ENCODE data around the gene SYK. TPM values are rescaled to one million over a fixed set of nuclear protein-coding genes. Genes with fewer than 3 reads are reported as not detected.

SYK gene
- total and polyA plus RNA-seq, 2 of the 13 experiments (the other 11 are each of a cell fraction or from before 2014, with no cell fraction given) = not detected

DNA sequence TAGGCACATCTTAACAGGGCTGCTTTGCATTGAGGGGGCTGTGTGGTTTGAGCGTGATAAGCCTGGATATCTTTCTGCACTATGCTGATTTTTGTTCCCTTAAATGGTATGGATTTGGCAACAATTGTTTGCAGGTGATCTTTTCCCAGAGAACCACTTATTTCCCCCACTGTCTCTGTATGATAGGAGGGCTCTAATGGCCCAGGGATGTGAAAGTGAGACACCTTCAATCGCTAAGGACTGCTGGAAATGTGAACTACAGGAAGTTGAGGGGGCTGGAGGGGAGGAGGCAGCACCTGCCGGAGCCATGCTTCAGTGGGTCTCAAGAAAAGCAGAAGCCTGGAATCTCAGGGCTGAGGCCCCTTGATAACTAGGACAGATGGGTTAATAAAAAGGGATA, 29.4 kb downstream of the SYK start:
- WGBS (ENCODE audit: low lambda C conversion rate) = 2% methylated on average over 3 of the region's 3 CpGs
- in situ Hi-C loops (cut with HindIII; ENCODE audit: extremely low pct_ligation_motif_present, low pct_unique_long_range_greater_than_20kb) (no loop called here), intact Hi-C loops (cut with micrococcal nuclease; ENCODE audit: unreplicated experiment) (no loop called here)
- no TSS peak for BruUV-seq (replicated peaks)
- ChIA-PET CTCF (ENCODE audit: low intra/inter-chr PET ratio, low total read pairs) (no interaction called here), POLR2A (no interaction called here)
- H3K9ac ChIP-seq (ENCODE audit: insufficient read depth, low read depth, low read length) = no peak overlapping the region
- peaks cover 1 to 15% of the 10 kb centered on the region in 2 experiments; a peak in 2 of 5 replicates for H3K27me3 ChIP-seq (ENCODE audit: control insufficient read depth in 1 of 2, insufficient read depth in 2 of 2, low read length in 2 of 2)
- H3K79me2 ChIP-seq (ENCODE audit: insufficient read depth, low read length) = no peaks in the 10 kb centered on the region
- no peak for FAIRE-seq
- H3K4me1 ChIP-seq (ENCODE audit: insufficient read depth, low read length) = no peaks in the 10 kb centered on the region
- H4K20me1 ChIP-seq (ENCODE audit: insufficient read depth, low read length) = no peaks in the 10 kb centered on the region
- no peak for TF ChIP-seq FOSL2 (CRISPR knock-in tag; IDR thresholded peaks at IDR 0.05)
- TF ChIP-seq, protein P1, sequence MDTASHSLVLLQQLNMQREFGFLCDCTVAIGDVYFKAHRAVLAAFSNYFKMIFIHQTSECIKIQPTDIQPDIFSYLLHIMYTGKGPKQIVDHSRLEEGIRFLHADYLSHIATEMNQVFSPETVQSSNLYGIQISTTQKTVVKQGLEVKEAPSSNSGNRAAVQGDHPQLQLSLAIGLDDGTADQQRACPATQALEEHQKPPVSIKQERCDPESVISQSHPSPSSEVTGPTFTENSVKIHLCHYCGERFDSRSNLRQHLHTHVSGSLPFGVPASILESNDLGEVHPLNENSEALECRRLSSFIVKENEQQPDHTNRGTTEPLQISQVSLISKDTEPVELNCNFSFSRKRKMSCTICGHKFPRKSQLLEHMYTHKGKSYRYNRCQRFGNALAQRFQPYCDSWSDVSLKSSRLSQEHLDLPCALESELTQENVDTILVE (CRISPR knock-in tag; IDR thresholded peaks at IDR 0.05) = no peak
- H3K36me3 ChIP-seq (replicated peaks in 1 of 2; ENCODE audit: control insufficient read depth in 1 of 2, insufficient read depth in 2 of 2, low read length in 2 of 2) = no peaks in the 10 kb centered on the region
- no peak for ATAC-seq
- H3K4me3 ChIP-seq (replicated peaks in 1 of 3; ENCODE audit: insufficient read depth in 1 of 3, low read depth in 2 of 3, low read length in 3 of 3) = no peak overlapping the region
- no peak overlapping the region for H3K4me2 ChIP-seq (ENCODE audit: low read depth, low read length)
- DNase-seq (ENCODE audit: low spot score) = no peak
- H2AFZ ChIP-seq (ENCODE audit: low read length) = no peak overlapping the region
- no peak overlapping the region for H3K27ac ChIP-seq (ENCODE audit: extremely low read length, insufficient read depth, low read length)
- H3K9me3 ChIP-seq (ENCODE audit: low read length) = no peaks in the 10 kb centered on the region

DNA sequence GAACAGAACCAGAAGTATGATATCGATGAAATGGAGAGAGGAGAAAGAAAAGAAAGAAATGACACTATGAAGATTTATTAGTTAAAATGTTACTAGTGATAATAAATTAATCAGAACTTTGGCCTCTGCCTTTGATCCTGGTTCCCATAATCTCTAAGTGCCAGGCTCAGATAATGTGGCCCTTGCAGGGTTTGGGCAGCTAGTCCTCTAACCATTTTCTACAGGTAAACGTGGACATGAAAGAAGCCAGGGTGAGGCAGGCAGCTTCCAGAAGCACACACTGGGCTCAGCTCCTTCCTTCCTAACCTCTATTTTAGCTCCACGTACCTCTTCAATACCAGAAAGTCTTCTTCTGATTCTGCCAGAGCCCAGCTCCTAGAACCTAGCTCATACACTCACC, 30.6 kb downstream of the SYK start:
- intact Hi-C loops (cut with micrococcal nuclease; ENCODE audit: unreplicated experiment) = no loop called here
- Histone ChIP-seq H3K9ac (ENCODE audit: insufficient read depth, low read depth, low read length) (no peak overlapping the region), H4K20me1 (ENCODE audit: insufficient read depth, low read length) (no peaks in the 10 kb centered on the region), H3K4me3 (replicated peaks in 1 of 3; ENCODE audit: insufficient read depth in 1 of 3, low read depth in 2 of 3, low read length in 3 of 3) (no peak overlapping the region), H3K79me2 (ENCODE audit: insufficient read depth, low read length) (no peaks in the 10 kb centered on the region), H3K27me3 (ENCODE audit: control insufficient read depth in 1 of 2, insufficient read depth in 2 of 2, low read length in 2 of 2) (peaks cover 1 to 15% of the 10 kb centered on the region in 2 experiments; a peak in 2 of 5 replicates), H2AFZ (ENCODE audit: low read length) (no peak overlapping the region), H3K27ac (ENCODE audit: extremely low read length, insufficient read depth, low read length) (no peak overlapping the region), H3K4me1 (ENCODE audit: insufficient read depth, low read length) (no peaks in the 10 kb centered on the region), H3K4me2 (ENCODE audit: low read depth, low read length) (no peak overlapping the region), H3K9me3 (ENCODE audit: low read length) (no peaks in the 10 kb centered on the region), H3K36me3 (replicated peaks in 1 of 2; ENCODE audit: control insufficient read depth in 1 of 2, insufficient read depth in 2 of 2, low read length in 2 of 2) (no peaks in the 10 kb centered on the region)
- DNase-seq (ENCODE audit: low spot score) (no peak), FAIRE-seq (no peak), ATAC-seq (no peak)
- POLR2A ChIA-PET = no interaction called here
- in situ Hi-C loops (cut with HindIII; ENCODE audit: extremely low pct_ligation_motif_present, low pct_unique_long_range_greater_than_20kb) = no loop called here
- WGBS (ENCODE audit: low lambda C conversion rate) = 0% methylated on average over 3 of the region's 3 CpGs
- CTCF ChIA-PET (ENCODE audit: low intra/inter-chr PET ratio, low total read pairs) = no interaction called here
- BruUV-seq (replicated peaks) = no TSS peak
- TF ChIP-seq SAFB2 (CRISPR knock-in tag; IDR thresholded peaks at IDR 0.05; ENCODE audit: borderline replicate concordance, low read depth) (no peak), ZNF326 (CRISPR knock-in tag; IDR thresholded peaks at IDR 0.05; ENCODE audit: borderline replicate concordance) (no peak), U2AF2 (IDR thresholded peaks at IDR 0.05; ENCODE audit: low read depth, low read length) (no peak), SETDB1 (CRISPR knock-in tag; IDR thresholded peaks at IDR 0.05; ENCODE audit: borderline replicate concordance) (no peak), SP5 (CRISPR knock-in tag; IDR thresholded peaks at IDR 0.05; ENCODE audit: borderline replicate concordance, low read depth) (no peak), ZNF703 (CRISPR knock-in tag; IDR thresholded peaks at IDR 0.05; ENCODE audit: borderline replicate concordance) (no peak), HDAC1 (CRISPR knock-in tag; IDR thresholded peaks at IDR 0.05) (no peak)
- TF ChIP-seq, protein P2, sequence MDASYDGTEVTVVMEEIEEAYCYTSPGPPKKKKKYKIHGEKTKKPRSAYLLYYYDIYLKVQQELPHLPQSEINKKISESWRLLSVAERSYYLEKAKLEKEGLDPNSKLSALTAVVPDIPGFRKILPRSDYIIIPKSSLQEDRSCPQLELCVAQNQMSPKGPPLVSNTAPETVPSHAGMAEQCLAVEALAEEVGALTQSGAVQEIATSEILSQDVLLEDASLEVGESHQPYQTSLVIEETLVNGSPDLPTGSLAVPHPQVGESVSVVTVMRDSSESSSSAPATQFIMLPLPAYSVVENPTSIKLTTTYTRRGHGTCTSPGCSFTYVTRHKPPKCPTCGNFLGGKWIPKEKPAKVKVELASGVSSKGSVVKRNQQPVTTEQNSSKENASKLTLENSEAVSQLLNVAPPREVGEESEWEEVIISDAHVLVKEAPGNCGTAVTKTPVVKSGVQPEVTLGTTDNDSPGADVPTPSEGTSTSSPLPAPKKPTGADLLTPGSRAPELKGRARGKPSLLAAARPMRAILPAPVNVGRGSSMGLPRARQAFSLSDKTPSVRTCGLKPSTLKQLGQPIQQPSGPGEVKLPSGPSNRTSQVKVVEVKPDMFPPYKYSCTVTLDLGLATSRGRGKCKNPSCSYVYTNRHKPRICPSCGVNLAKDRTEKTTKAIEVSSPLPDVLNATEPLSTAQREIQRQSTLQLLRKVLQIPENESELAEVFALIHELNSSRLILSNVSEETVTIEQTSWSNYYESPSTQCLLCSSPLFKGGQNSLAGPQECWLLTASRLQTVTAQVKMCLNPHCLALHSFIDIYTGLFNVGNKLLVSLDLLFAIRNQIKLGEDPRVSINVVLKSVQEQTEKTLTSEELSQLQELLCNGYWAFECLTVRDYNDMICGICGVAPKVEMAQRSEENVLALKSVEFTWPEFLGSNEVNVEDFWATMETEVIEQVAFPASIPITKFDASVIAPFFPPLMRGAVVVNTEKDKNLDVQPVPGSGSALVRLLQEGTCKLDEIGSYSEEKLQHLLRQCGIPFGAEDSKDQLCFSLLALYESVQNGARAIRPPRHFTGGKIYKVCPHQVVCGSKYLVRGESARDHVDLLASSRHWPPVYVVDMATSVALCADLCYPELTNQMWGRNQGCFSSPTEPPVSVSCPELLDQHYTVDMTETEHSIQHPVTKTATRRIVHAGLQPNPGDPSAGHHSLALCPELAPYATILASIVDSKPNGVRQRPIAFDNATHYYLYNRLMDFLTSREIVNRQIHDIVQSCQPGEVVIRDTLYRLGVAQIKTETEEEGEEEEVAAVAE (CRISPR knock-in tag; IDR thresholded peaks at IDR 0.05; ENCODE audit: borderline replicate concordance) = no peak
- TF ChIP-seq, protein P3, sequence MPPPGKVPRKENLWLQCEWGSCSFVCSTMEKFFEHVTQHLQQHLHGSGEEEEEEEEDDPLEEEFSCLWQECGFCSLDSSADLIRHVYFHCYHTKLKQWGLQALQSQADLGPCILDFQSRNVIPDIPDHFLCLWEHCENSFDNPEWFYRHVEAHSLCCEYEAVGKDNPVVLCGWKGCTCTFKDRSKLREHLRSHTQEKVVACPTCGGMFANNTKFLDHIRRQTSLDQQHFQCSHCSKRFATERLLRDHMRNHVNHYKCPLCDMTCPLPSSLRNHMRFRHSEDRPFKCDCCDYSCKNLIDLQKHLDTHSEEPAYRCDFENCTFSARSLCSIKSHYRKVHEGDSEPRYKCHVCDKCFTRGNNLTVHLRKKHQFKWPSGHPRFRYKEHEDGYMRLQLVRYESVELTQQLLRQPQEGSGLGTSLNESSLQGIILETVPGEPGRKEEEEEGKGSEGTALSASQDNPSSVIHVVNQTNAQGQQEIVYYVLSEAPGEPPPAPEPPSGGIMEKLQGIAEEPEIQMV (CRISPR knock-in tag; IDR thresholded peaks at IDR 0.05; ENCODE audit: low read depth) = no peak
